NCI-H1436 treated with DMSO at 0.1 percent for 48 hours (cell line): ENCODE data around the gene CHST1.

ENCODE experiments used
- DNase-seq: peaks from one replicate; lab custom pipeline; 2025; lab: John Stamatoyannopoulos, UW

Gene CHST1

GRCh38 chr11:45659818-45660160 is 5.6 kb downstream of the CHST1 start:
- DNase-seq, result no peak

- no peak for DNase-seq
Observed at GRCh38 chr11:45659031-45659817, 6.2 kb downstream of the CHST1 start.

- no peak for DNase-seq
Observed at GRCh38 chr11:45658292-45658991, 7.0 kb downstream of the CHST1 start.

GRCh38 chr11:45657496-45658260 is 7.7 kb downstream of the CHST1 start:
- DNase-seq, result no peak

GRCh38 chr11:45655831-45656230 is 9.6 kb downstream of the CHST1 start:
- no peak for DNase-seq

GRCh38 chr11:45655347-45655756 is 10.1 kb downstream of the CHST1 start:
- DNase-seq, result no peak

- no peak for DNase-seq
Observed at GRCh38 chr11:45655012-45655283, 10.5 kb downstream of the CHST1 start.

- no peak for DNase-seq
Observed at GRCh38 chr11:45654231-45655011, 11.0 kb downstream of the CHST1 start.

- no peak for DNase-seq
Observed at GRCh38 chr11:45653277-45653676, 12.1 kb downstream of the CHST1 start.

GRCh38 chr11:45652781-45653180 is 12.6 kb downstream of the CHST1 start:
- no peak for DNase-seq

- DNase-seq, result no peak
Observed at GRCh38 chr11:45651841-45652749, 13.3 kb downstream of the CHST1 start.

GRCh38 chr11:45651156-45651555 is 14.3 kb downstream of the CHST1 start:
- DNase-seq, result no peak

- no peak for DNase-seq
Observed at GRCh38 chr11:45650166-45651095, 15.0 kb downstream of the CHST1 start.

GRCh38 chr11:45649544-45650165 is 15.8 kb downstream of the CHST1 start:
- DNase-seq, result no peak

- DNase-seq, result no peak
Observed at GRCh38 chr11:45648931-45649330, 16.5 kb downstream of the CHST1 start.

- no peak for DNase-seq
Observed at GRCh38 chr11:45647786-45648185, 17.6 kb downstream of the CHST1 start.

GRCh38 chr11:45647329-45647728 is 18.1 kb downstream of the CHST1 start:
- no peak for DNase-seq

GRCh38 chr11:45646275-45646927 is 19.0 kb downstream of the CHST1 start:
- no peak for DNase-seq
